BE2C (cell line): Measurements from ENCODE around the gene CFDP1.

Experiments
- DNase-seq: peaks from one replicate; pipeline ENCODE4 v3.0.0-alpha.2; 2020
- H3K27me3 ChIP-seq: fragments of 250-450 bp; sonication (Bioruptor Pico); 2 replicates; pipeline ENCODE4 v1.5.1; 2020; ENCODE audit warnings: mild to moderate bottlenecking
- H3K36me3 ChIP-seq: fragments of 250-450 bp; sonication (Bioruptor Pico); 2 replicates; pipeline ENCODE4 v1.5.1; 2020; ENCODE audit warnings: mild to moderate bottlenecking
- H3K4me1 ChIP-seq: fragments of 250-450 bp; sonication (Bioruptor Pico); 2 replicates; pipeline ENCODE4 v1.5.1; 2020
- H3K4me3 ChIP-seq: 2 replicates; pipeline ENCODE4 v1.5.1; 2011; ENCODE audit warnings: low read depth, low read length
- H3K9me3 ChIP-seq: fragments of 250-450 bp; sonication (Bioruptor Pico); 2 replicates; pipeline ENCODE4 v1.5.1; 2020
- CTCF ChIP-seq: IDR thresholded peaks from 2 replicates; pipeline ENCODE4 v1.5.1; 2012; ENCODE audit warnings: mild to moderate bottlenecking, low read depth, low read length

CFDP1 gene

GRCh38 chr16:75402159-75402820 lies 31.0 kb downstream of the CFDP1 start:
- peaks cover 15% of the 10 kb centered on the region for H3K36me3 ChIP-seq
- no peak for TF ChIP-seq CTCF
- H3K4me3 ChIP-seq: no peak overlapping the region
- no peaks in the 10 kb centered on the region for H3K27me3 ChIP-seq
- DNase-seq: no peak
- H3K4me1 ChIP-seq: no peaks in the 10 kb centered on the region
- H3K9me3 ChIP-seq: no peaks in the 10 kb centered on the region

GRCh38 chr16:75401691-75402090 lies 31.6 kb downstream of the CFDP1 start:
- H3K4me1 ChIP-seq: no peaks in the 10 kb centered on the region
- peaks cover 11% of the 10 kb centered on the region for H3K36me3 ChIP-seq
- TF ChIP-seq CTCF: no peak
- no peaks in the 10 kb centered on the region for H3K27me3 ChIP-seq
- no peak for DNase-seq
- H3K4me3 ChIP-seq: no peak overlapping the region
- no peaks in the 10 kb centered on the region for H3K9me3 ChIP-seq

- TF ChIP-seq CTCF: no peak
- Histone ChIP-seq H3K27me3 (no peaks in the 10 kb centered on the region), H3K36me3 (peaks cover 8% of the 10 kb centered on the region), H3K9me3 (no peaks in the 10 kb centered on the region), H3K4me3 (no peak overlapping the region), H3K4me1 (no peaks in the 10 kb centered on the region)
- no peak for DNase-seq
Observed at GRCh38 chr16:75398333-75398732, 35.0 kb downstream of the CFDP1 start.

- Histone ChIP-seq H3K36me3 (peaks cover 27% of the 10 kb centered on the region), H3K9me3 (no peaks in the 10 kb centered on the region), H3K4me3 (no peak overlapping the region), H3K4me1 (no peaks in the 10 kb centered on the region), H3K27me3 (no peaks in the 10 kb centered on the region)
- DNase-seq: no peak
- TF ChIP-seq CTCF: no peak
Observed at GRCh38 chr16:75394941-75395340, 38.4 kb downstream of the CFDP1 start.

- H3K27me3 ChIP-seq: no peaks in the 10 kb centered on the region
- DNase-seq: no peak
- no peaks in the 10 kb centered on the region for H3K9me3 ChIP-seq
- H3K4me3 ChIP-seq: no peak overlapping the region
- no peaks in the 10 kb centered on the region for H3K4me1 ChIP-seq
- TF ChIP-seq CTCF: no peak
- peaks cover 35% of the 10 kb centered on the region for H3K36me3 ChIP-seq
Observed at GRCh38 chr16:75392906-75393305, 40.4 kb downstream of the CFDP1 start.

- Histone ChIP-seq H3K4me1 (no peaks in the 10 kb centered on the region), H3K27me3 (no peaks in the 10 kb centered on the region), H3K9me3 (no peaks in the 10 kb centered on the region), H3K36me3 (peaks cover 40% of the 10 kb centered on the region), H3K4me3 (no peak overlapping the region)
- TF ChIP-seq CTCF: no peak
- DNase-seq: no peak
Observed at GRCh38 chr16:75390926-75391653, 42.2 kb downstream of the CFDP1 start.
